HFF-Myc (cell line): Measurements from ENCODE around the gene DNAJC22.
A peak's percentile ranks its signal among the peaks of the same experiment; 100 is the strongest.
"Not testable (repeated sequence)": the region's sequence is repeated elsewhere in the genome, so short reads cannot be mapped to it uniquely, and the experiment has no call there.

ENCODE experiments used
- DNase-seq: peaks from one replicate; pipeline ENCODE4 v3.0.0-alpha.2; 2011; ENCODE audit warnings: low read depth; ENCODE audit errors: extremely low read depth
- H3K4me3 ChIP-seq: replicated peaks from 2 replicates; pipeline ENCODE4 v1.5.1; 2011; ENCODE audit warnings: low read depth, mild to moderate bottlenecking, control low read depth, low read length
- TF ChIP-seq, protein P1 (sequence below): IDR thresholded peaks from 2 replicates; pipeline ENCODE4 v1.5.1; 2012; ENCODE audit warnings: mild to moderate bottlenecking, low read depth, low read length, control low read depth; ENCODE audit errors: missing control alignments

DNAJC22 gene

DNA sequence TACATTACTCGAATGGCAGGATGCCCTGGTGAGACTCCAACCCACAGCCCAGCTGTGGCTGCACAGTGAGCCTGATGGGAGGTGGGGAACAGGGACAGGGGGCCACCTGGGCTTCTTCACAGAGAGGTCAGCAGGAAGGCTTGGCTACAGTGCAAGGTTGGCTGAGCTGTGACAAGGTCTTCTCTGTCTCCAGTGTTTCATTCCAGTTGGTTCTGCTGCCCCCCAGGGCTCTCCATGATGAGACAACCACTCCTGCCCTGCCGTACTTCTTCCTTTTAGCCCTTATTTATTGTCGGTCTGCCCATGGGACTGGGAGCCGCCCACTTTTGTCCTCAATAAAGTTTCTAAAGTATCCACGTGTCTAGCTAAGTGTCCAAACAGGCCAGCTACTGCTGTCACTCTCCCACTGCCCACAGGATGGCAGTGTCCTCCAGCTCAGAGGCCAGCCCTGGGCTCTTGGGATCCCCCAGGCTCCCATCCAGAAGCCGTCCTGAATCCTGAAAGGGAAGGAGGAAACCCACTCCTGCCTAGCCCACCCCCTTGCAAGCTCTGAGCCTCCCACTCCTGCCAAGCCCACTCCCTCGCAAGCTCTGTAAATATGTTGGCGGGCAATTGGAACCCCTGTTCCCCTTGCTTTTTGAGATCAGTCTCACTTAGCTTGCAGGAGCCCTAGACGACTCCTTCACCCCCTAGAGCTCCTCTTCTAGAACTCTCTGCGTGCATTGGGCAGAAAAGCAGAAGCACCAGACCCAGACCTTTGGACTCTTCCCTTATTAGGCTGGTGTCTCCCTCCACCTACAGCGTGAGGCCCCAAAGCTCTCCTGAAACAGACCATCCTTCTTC is 15.1 kb upstream of the DNAJC22 start:
- TF ChIP-seq, protein P1, sequence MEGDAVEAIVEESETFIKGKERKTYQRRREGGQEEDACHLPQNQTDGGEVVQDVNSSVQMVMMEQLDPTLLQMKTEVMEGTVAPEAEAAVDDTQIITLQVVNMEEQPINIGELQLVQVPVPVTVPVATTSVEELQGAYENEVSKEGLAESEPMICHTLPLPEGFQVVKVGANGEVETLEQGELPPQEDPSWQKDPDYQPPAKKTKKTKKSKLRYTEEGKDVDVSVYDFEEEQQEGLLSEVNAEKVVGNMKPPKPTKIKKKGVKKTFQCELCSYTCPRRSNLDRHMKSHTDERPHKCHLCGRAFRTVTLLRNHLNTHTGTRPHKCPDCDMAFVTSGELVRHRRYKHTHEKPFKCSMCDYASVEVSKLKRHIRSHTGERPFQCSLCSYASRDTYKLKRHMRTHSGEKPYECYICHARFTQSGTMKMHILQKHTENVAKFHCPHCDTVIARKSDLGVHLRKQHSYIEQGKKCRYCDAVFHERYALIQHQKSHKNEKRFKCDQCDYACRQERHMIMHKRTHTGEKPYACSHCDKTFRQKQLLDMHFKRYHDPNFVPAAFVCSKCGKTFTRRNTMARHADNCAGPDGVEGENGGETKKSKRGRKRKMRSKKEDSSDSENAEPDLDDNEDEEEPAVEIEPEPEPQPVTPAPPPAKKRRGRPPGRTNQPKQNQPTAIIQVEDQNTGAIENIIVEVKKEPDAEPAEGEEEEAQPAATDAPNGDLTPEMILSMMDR = peak; percentile 79
- peak; percentile 38 for DNase-seq
- H3K4me3 ChIP-seq = no peak overlapping the region

DNA sequence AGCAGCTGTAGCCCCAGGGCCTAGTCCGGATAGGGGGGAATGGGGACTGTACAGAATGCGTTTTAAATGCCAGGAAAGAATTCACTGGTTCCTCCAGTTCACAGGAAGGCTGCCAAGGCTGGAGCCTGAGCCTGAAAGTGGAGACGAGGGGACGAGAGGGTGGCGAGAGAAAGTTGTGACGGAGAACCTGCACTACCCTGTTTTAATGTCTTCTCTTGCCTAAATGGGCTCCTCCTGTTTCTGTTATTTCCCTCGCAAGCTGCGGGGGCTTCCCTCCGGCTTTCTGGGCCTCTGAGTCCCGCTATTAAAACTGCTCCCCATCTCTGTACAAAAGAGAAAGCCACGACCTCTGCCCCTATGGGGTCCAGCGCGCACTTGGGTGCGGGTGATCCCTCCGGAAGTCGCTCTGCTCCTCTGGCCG is 14.2 kb upstream of the DNAJC22 start:
- no peak overlapping the region for H3K4me3 ChIP-seq
- DNase-seq = no peak
- TF ChIP-seq, protein P1 = no peak

DNA sequence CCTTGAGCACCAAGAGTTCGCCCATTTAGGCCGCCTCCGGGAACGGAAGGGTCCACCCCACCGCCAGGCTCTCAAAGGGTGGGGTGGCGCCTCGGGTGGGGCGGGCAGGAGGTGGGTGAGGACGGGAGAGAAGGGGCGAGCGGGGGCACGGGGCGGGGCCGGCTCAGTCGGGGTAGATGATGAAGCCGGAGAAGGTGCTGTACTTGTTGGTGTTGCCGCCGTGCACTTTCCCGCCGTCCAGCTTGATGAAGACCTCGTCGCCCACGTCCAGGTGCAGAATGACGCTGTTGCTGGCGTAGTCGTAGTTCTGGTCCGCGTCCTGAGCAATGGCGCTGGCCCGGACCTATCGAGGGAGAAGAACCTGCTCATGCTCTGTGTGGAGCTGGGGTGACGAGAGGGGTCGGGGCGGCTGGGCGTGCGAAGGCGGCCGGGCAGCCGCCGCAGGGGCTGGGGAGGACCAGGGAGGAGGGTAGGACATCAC is 13.8 kb upstream of the DNAJC22 start:
- no peak for DNase-seq
- H3K4me3 ChIP-seq = no peak overlapping the region
- TF ChIP-seq, protein P1 = no peak

DNA sequence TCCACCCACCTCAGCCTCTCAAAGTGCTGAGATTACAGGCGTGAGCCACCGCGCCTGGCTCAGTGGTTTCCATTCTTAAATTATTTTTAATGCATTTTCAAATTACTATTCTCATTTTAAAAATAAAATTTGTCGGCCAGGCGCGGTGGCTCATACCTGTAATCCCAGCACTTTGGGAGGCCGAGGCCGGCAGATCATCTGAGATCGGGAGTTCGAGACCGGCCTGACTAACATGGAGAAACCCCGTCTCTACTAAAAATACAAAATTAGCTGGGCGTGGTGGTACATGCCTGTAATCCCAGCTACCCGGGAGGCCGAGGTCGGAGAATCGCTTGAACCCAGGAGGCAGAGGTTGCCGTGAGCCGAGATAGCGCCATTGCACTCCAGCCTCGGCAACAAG is 12.9 kb upstream of the DNAJC22 start:
- not testable (repeated sequence) for H3K4me3 ChIP-seq, DNase-seq

DNA sequence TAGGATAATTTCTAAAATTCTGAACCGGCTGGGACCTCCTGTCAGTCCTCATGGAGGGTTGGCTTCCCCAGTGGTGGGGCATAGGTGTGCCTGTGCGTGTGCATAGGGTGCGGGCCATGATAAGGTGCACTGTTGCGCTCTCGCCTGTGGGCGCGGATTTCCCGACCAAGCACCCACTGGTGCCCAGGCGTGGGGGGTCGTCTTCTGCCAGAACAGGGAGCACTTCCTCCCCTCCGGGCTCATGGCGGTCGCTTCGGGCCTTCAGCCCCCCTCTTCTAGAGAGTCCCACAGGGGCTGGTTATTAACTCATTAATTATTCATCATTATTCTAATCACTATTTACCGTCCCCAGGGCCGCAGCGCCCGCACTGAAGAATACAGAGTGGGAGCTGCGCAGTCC is 12.5 kb upstream of the DNAJC22 start:
- TF ChIP-seq, protein P1 = no peak

DNA sequence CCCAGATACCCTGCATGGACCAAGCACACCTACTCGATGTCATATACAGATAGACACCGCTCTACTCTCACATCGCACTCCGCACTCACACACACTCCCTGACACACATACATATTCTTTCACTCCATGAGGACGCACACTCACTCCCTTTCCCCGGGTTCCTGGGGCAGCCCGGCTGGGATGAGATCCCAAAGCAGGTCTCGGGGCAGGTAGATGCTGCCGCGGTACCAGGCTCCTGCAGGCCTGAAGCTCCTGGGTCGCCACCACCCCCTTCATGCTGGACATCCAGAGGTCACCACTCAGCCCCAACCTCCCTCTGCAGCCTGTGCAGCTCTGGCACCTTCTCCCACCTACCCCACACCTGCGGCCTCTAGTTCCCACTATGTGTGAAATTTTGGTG is 12.0 kb upstream of the DNAJC22 start:
- DNase-seq = no peak
- TF ChIP-seq, protein P1 = no peak
- no peak overlapping the region for H3K4me3 ChIP-seq

More for the DNA sequence above, 12.5 kb upstream of the DNAJC22 start:
- DNase-seq = no peak
- no peak overlapping the region for H3K4me3 ChIP-seq

DNA sequence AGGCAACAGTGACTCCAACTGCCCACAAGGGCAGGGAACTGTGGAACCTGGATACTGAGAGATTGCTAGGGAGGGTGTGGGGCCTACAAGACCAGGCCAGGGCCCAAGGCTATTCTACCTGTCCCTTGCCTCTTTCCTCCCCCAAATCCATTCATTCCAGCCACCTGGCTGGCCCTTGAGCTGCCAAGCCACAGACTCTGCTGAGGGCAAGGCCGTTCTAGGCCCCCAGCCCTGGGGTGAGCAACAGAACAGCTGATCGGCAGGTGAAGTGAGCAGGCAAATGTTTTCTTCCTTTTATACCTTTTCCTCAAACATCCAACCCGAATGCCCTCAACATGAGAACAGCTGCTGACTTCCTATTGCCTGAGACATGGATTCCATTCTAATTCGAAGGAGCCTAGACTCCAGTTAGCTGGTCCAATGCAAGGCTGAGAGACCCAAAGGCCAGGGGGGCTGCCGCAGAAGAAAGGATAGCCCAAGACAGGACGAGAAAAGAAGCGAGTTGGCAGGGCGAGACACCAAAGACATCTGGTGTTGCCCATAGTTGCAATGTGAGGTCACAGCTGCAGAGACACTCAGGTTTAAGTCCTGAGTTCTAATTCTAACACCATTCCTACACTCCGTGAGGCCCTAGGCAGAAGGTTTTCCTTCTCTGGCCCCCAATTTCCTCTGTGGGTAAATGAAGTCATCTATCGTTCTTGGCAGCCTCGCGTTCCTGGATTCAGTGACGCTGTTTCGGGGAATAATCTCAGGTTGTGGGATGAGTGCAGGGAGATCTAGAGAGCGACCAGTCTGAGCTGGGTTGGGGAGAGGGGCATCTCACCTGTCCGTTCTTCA is 11.4 kb upstream of the DNAJC22 start:
- H3K4me3 ChIP-seq = no peak overlapping the region
- no peak for DNase-seq
- TF ChIP-seq, protein P1 = no peak
